HG03175 (cell line): ENCODE measurements around the gene DOHH.
"Not testable (repeated sequence)": the region's sequence is repeated elsewhere in the genome, so short reads cannot be mapped to it uniquely, and the experiment has no call there.

Experiments used
- ATAC-seq: cut with Tn5 transposase; IDR thresholded peaks from one replicate; pipeline ENCODE4 v1.9.1; 2021; ENCODE audit warnings: mild to moderate bottlenecking, moderate library complexity; ENCODE audit not compliant: unreplicated experiment

The DOHH gene

GRCh38 chr19:3462991-3463713 lies 37.3 kb downstream of the DOHH start:
- ATAC-seq = no peak

GRCh38 chr19:3459965-3460582 lies 40.4 kb downstream of the DOHH start:
- no peak for ATAC-seq

- no peak for ATAC-seq
Observed at GRCh38 chr19:3459089-3459881, 41.2 kb downstream of the DOHH start.

- no peak for ATAC-seq
Observed at GRCh38 chr19:3458229-3459088, 42.0 kb downstream of the DOHH start.

- no peak for ATAC-seq
Observed at GRCh38 chr19:3457528-3458228, 42.8 kb downstream of the DOHH start.

GRCh38 chr19:3456925-3457527 lies 43.4 kb downstream of the DOHH start:
- ATAC-seq = no peak

GRCh38 chr19:3455960-3456601 lies 44.4 kb downstream of the DOHH start:
- ATAC-seq = no peak

- ATAC-seq = no peak
Observed at GRCh38 chr19:3455393-3455955, 45.0 kb downstream of the DOHH start.

- ATAC-seq = no peak
Observed at GRCh38 chr19:3454656-3455392, 45.6 kb downstream of the DOHH start.

GRCh38 chr19:3453840-3454239 lies 46.6 kb downstream of the DOHH start:
- ATAC-seq = no peak

GRCh38 chr19:3452942-3453214 lies 47.6 kb downstream of the DOHH start:
- ATAC-seq = not testable (repeated sequence)

GRCh38 chr19:3452171-3452941 lies 48.1 kb downstream of the DOHH start:
- ATAC-seq = no peak

GRCh38 chr19:3451451-3451866 lies 49.0 kb downstream of the DOHH start:
- no peak for ATAC-seq

GRCh38 chr19:3450796-3451411 lies 49.6 kb downstream of the DOHH start:
- ATAC-seq = no peak

- ATAC-seq = no peak
Observed at GRCh38 chr19:3448616-3449334, 51.7 kb downstream of the DOHH start.

- ATAC-seq = not testable (repeated sequence)
Observed at GRCh38 chr19:3446657-3447056, 53.8 kb downstream of the DOHH start.
